ENCODE data around the gene TSHZ2. TPM values are rescaled to one million over a fixed set of nuclear protein-coding genes. Genes with fewer than 3 reads are reported as not detected.

Gene TSHZ2
- total RNA-seq, 4 donors from 2014 or later, result 35.6 to 83.5 (median 48.8) TPM

- DNase-seq (ENCODE audit: low spot score), result no peak
- ATAC-seq (ENCODE audit: low FRiP score), result no peak
- no peak for TF ChIP-seq CTCF (IDR thresholded peaks at IDR 0.05)
These were observed 273.4 kb downstream of the TSHZ2 start for GRCh38 chr20:53245574-53245973.

GRCh38 chr20:53247468-53248103 lies 275.4 kb downstream of the TSHZ2 start:
- ATAC-seq (ENCODE audit: low FRiP score), result no peak
- DNase-seq (ENCODE audit: low spot score), result no peak
- TF ChIP-seq CTCF (IDR thresholded peaks at IDR 0.05), result no peak

GRCh38 chr20:53250456-53250855 lies 278.3 kb downstream of the TSHZ2 start:
- ATAC-seq (ENCODE audit: low FRiP score) (no peak), DNase-seq (ENCODE audit: low spot score) (no peak)
- no peak for TF ChIP-seq CTCF (IDR thresholded peaks at IDR 0.05)

GRCh38 chr20:53252002-53252401 lies 279.8 kb downstream of the TSHZ2 start:
- TF ChIP-seq CTCF (IDR thresholded peaks at IDR 0.05), result no peak
- no peak for ATAC-seq (ENCODE audit: low FRiP score)
- no peak for DNase-seq (ENCODE audit: low spot score)

GRCh38 chr20:53253668-53254067 lies 281.5 kb downstream of the TSHZ2 start:
- ATAC-seq (ENCODE audit: low FRiP score) (no peak), DNase-seq (ENCODE audit: low spot score) (no peak)
- no peak for TF ChIP-seq CTCF (IDR thresholded peaks at IDR 0.05)

- ATAC-seq (ENCODE audit: low FRiP score), result no peak
- DNase-seq (ENCODE audit: low spot score), result no peak
- TF ChIP-seq CTCF (IDR thresholded peaks at IDR 0.05), result no peak
These were observed 283.0 kb downstream of the TSHZ2 start for GRCh38 chr20:53255102-53255710.

GRCh38 chr20:53258741-53259140 lies 286.6 kb downstream of the TSHZ2 start:
- ATAC-seq (ENCODE audit: low FRiP score) (no peak), DNase-seq (ENCODE audit: low spot score) (no peak)
- TF ChIP-seq CTCF (IDR thresholded peaks at IDR 0.05), result no peak
